ENCODE measurements around the gene DAB1.
"Not testable (repeated sequence)": the region's sequence is repeated elsewhere in the genome, so short reads cannot be mapped to it uniquely, and the experiment has no call there.

Gene DAB1

DNA sequence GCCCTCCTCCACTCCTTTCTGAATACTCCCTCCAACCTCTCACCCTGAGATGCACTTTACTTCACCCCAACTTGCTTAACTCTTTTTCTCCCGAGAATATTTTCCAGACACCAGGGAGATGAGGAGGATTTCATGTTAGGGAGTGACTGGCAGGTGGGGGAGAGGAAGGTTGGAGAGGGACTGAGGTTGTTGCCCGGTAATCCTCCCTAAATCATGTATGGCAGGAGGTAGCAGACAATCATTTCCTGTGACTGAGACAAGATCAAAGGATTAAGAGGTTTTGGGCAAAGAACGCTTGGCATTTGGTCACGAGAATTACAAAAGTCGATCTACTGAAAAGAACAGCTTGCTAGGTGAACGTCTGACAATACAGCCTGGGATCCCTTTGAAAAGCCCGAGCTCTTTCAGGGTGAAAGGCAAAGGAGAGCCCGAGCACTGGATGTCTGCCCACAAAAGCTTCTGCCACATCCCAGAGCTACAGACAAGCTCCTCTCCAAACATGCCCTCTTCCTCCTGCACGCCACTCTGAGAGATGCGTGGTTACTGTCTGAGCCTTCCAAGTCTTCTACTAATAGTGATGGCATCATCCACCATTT lies 154.1 kb downstream of the DAB1 start:
- DNase-seq, result no peak

DNA sequence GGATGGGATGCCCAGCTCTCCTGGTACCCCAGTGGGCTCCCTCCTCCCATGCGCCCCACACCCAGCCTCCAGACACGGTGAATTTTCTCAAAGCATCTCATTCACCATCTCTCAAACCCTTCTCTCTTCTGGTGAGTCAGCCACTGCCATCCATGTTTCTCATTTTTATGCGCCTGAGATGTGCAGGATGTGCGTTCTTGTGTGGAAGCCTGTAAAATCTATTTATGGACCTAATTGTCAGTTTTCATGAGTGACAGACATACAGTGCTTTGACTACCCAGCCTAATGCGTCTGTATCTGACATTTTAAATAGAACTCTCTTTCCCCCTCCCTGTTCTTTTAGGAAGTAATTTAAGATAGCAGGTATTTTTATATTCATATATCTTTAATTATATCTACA lies 158.8 kb downstream of the DAB1 start:
- no peak for DNase-seq

DNA sequence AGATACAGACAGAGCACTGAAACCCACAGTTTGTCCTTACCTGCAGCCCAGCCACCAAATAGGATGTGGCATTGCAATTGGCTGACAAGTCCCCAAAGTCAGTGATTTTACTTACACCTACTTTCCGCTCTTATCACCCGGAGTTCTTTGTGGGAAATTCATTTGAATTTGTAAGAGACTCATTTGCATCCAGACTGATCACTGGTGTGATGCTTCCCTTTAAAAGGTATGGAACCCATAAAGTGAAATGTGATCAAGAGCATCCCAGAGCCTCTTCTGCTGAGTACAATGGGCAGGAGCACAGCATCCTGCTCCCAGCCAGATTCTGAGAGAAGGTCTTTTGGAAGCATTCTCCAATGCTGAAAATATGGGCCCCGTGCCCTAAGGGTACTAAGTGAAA lies 161.4 kb downstream of the DAB1 start:
- no peak for DNase-seq

DNA sequence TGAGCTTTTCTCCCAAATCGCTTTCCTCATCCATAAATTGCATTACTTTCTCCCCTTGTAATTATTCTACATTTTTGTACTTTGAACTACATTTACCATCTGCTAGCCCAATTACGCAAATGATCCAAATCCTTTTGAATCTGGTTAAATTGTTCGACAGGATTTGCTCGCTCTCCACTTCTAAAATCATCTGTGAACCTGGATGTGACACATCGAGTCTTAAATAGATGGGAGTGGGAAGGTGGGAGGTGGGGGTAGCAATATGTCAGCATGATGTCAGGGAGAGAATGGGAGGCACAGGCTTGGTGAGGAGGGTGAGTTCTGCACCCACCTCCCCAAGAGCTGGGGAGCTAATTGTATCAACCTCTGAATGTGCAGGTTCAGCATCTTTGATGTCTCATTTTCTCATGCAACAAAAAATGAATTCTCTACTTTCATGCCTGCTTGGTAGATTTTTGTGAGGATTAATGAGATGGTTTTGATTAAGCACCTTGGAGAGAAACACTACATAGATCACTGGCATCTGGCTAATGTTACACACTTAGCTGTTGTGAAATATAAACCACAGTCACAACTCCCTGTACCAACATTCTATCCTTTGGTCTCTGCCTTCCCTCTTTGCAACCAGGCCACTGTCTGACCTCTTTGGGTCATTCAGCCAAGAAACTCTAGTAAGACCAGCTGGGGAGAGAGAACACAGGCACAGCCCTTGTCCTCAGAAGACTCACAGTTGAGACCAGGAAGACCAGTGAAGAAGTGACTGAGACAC lies 165.1 kb downstream of the DAB1 start:
- DNase-seq, result no peak

DNA sequence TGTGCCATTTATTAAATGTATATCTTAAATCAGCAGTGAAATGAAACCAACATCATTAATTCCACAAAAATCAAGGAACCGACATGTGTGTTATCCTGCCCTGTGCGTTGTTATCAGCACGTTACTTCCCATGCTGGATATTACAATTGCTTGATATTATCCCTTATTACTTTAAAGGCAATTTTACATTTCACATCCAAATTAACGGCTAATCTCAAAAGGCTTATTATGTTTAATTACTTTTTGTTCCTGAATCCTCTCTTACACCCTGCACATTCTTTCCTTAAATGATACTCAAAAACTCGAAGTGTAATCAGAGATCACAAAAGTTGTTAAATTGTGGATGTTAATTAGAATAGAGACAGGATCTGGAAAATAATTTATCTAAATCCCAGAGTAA lies 167.9 kb downstream of the DAB1 start:
- no peak for DNase-seq

DNA sequence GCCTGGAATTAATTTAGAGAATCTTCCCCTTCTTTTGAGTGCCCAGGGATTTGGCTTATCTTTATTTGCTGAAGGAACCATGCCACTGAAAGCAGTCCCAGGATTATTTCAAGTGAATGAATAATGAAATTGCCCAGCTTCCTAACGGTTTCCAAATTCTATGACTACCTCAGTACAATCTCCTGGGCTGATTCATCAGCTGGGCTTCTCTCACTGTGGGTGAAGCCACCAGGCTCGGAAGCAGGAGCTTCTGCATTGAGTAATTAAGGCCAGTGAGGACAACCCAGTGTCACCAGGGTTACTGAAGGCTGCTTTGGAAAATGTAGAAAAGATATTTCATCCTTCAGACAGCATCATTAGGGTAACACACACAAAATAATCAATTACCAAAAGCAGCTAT lies 169.8 kb downstream of the DAB1 start:
- DNase-seq, result no peak

DNA sequence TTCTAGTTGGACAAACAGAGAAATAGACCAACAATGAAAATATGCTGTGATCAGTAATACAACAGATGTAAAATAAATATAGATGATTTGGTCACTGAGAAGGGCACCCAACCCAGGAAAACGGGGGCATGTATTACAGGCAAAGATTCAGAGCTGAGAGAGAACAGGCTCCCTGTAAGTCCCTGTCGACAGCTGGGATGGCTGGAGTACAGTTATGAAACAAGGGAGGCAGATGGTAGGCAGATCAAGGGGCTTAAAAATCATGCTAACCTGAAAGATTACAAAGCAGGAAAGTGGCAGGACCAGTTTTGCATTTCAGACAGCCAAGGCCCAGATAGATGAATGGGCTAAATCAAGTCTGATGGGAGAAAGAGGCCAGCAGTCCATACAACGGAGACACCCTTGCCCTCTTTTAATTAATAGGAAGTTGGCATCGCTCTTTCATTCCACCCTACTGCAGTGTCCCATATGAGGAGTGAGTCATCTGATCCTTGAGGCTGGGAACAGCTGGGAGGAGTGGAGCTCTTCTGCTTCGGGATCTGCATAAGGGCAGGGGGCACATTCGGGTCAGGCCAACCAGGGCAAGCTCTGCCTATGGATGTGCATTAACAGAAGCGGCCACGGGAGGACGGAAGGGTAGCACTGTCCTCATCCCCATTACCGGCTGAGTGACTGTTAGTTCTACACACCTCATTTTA lies 171.1 kb downstream of the DAB1 start:
- no peak for DNase-seq

DNA sequence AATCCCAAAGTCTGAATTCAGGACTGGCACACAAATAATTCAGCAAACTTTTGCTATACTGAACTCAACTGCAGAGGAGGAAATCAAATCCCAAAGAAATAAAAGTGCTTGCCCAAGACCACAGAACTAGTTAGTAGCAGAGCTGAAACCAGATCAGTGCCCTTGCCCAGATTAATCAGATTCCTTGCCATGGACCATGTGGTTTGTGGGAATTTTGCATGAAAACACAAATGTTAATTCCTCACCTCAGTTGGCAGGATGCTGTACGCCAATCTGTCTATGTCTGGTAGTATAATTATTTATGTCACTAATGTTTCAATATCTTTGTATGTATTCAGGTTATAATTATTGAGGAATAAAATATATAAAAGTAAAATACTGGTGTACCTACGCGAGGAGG lies 173.8 kb downstream of the DAB1 start:
- no peak for DNase-seq

DNA sequence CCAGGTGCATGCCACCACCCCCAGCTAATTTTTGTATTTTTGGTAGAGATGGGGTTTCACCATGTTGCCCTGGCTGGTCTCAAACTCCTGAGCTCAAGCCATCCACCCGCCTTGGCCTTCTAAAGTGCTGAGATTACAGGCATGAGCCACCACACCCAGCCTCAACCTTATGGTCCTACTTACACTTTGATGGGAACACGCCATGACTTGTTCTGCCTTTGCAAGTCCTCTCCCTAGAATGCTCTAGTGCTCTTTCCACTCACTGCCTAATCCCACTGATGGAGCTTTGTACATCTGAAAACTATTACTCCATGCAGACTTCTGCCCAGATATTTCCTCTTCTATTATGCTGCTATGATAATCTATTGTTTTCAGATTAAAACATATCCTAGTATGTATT lies 174.3 kb downstream of the DAB1 start:
- DNase-seq, result no peak

DNA sequence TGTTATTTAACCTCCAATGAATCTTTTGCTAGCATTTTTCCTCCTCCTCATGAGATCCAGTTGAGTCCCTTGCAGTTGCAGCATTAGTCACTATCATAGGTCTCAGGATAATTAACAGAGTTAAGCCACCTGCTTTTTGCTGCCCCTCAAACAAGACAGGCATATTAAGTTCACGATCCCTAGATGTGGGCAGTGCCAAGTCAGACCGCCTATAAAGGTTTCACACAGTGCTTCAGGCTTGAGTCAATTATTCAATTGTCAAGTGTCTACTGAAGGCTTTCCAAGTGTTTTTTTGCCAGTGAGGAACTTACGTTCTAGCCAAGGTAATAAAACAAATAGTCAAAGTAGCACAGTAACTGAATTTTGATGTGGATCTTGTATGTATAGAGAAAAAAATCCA lies 175.0 kb downstream of the DAB1 start:
- no peak for DNase-seq

DNA sequence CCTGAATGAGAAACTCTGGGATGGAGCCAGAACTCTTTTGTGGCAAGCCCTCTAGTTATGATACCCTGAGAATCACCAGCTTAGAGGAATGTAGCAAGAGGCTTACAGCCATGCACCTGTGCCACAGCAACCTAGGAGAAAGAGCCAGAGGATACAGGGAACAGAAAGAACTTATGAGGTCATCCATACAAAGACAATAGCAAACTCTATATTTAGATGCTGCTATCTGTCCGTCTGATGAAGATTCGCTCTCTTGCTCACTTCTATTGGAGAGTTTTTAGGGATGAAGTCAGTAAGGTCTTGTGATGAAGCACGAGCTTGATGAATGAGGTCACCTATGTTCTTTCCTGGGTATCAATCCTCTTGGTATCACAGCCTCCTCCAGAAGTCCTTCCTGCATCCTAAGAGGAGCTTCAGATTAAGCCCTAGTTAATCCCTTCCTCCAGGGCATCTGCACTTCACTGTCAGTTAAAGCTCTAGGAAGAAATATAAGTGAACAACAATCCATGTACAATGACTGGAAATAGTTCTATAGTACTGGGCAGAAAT lies 185.6 kb downstream of the DAB1 start:
- DNase-seq, result no peak

DNA sequence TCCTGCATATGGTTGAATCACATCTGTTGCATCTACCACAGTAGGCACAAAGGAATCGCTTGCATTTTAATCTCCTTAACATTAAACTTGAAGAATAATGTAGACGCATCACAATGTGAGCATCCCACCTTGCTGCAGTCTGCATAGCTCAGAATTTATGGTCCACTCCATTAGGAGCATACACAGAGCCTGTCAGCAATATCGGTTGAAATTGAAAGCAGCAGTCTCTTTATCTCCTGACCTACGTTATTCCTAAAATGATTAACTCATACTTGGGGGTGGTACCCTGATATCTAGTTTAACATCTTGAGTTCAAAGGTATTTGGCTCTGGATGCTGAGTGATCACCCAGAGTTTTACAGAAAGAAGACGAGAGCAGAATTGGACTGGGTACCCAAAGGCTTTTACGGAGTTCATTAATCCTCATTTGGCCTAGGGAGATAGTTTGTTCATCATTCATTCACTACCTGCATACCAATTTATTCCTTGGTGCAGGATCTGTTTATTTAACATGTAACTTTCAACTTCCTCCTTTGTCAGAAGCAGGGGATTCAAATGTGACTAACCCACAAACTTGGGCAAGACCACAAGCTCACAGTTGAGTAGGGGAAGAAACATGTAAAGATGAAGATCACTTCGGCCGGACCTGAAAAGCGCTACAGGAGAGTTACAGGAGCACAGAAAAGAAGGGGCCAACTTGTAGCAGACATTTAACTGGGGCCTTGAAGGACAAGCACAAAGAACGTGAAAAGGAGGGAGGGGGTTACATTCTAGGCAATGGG lies 187.9 kb downstream of the DAB1 start:
- DNase-seq, result no peak

DNA sequence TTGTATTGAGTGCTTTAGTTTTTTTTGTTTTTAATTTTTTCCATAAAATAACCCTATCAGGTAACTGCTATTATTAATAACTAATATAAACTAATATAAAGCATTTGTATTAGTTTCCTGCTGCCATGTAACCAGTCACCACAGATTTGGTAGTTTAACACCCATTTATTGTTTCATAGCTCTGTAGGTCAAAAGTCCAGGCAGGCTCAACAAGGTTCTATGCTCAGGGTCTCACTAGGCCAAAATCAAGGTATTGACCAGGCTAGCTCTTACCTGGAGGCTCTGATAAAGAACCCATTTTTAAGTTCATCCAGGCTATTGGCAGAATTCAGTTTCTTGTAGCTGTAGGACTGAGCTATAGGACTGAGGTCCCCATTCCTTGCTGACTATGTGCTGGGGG lies 189.4 kb downstream of the DAB1 start:
- no peak for DNase-seq

DNA sequence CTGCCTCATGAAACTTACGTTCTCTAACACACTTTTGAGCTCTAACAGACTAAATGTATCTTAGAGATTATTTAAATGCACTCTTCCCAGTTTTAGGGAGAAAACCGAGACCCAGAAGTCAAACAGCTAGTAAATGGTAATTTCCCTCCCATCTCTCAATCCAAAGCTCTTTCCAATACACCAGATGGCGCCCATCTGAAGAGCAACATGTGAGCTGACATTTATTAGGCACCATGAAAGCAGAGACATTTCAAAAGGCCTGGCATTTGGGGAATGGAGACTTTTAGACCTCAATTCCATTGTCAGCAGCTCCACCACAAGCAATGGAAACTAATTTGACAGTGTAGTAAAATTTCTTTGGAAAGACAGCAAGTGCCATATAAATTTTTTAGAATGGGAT lies 191.4 kb downstream of the DAB1 start:
- DNase-seq, result no peak

DNA sequence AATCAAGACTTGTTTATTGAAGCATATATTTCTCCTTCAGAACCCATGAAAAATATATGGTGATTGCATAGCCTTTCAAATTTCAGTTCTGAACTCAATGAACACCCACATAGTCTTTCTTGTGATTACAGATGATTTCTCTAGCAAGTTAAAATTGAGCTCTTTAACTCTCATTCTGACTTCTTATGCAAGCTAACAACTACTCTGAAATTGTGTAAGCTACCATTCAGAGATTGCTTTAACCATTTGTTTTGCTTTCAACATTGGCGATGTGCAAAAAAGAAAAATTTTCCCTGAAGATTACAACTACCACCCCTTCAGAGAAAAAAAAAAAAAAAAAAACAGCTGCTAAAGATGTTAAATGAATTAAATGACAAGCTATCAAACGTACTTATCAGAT lies 193.9 kb downstream of the DAB1 start:
- DNase-seq, result no peak

DNA sequence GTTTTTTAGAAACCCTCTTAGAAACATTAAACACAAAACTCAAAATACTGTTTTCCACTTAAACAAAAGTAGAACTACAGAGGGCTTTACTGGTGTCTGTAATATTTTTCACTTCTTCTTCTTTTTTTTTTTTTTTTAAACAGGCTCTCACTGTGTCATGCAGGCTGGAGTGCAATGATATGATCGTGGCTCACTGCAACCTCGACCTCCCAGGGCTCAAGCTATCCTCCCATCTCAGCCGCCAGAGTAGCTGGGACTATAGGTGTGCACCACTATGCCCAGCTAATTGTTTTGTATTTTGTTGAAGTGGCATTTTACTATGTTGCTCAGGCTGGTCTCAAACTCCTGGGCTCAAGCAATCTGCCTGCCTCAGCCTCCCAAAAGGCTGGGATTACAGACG lies 194.8 kb downstream of the DAB1 start:
- DNase-seq, result no peak

DNA sequence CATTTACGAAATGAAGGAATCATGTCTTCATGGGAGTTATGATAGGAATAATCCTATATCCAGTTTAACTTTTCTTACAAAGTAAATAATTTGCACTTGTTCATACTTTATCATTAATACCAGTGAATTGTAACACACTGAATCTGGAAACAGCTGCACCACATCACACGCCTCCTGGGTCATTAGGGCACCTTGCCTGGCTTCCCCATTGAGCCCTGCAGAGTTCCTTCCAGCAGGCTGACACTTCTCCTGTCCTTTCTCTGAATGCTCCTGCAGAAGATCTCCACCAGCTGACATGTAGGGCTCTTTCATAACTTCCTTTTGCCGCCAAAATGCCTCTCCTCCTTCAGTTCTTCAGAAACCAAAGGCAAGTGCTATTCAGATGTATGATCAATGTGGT lies 201.1 kb downstream of the DAB1 start:
- DNase-seq, result no peak

DNA sequence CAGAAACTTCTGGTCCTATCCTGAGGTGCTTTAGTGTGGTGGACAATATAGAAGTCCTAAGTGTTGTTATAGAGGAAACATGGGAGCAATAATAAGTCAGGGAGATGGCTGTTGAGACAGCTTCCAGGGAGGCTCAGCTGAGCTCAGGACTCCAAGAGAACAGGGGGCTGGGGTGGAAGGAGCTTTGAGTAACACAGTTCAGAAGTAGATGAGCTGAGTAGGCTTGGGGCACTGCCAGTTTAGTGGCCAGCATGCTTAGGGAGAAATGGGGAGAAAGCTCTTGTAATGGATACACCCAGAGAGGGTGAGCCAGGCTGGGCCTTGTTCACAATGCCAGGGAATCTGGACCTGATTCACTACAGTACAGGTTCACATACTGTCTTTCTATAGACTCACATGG lies 201.6 kb downstream of the DAB1 start:
- DNase-seq, result no peak

DNA sequence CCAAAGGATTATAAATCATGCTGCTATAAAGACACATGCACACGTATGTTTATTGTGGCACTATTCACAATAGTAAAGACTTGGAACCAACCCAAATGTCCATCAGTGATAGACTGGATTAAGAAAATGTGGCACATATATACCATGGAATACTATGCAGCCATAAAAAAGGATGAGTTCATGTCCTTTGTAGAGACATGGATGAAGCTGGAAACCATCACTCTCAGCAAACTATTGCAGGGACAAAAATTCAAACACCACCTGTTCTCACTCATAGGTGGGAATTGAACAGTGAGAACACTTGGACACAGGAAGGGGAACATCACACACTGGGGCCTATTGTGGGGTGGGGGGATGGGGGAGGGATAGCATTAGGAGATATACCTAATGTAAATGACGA lies 203.0 kb downstream of the DAB1 start:
- DNase-seq, result not testable (repeated sequence)

DNA sequence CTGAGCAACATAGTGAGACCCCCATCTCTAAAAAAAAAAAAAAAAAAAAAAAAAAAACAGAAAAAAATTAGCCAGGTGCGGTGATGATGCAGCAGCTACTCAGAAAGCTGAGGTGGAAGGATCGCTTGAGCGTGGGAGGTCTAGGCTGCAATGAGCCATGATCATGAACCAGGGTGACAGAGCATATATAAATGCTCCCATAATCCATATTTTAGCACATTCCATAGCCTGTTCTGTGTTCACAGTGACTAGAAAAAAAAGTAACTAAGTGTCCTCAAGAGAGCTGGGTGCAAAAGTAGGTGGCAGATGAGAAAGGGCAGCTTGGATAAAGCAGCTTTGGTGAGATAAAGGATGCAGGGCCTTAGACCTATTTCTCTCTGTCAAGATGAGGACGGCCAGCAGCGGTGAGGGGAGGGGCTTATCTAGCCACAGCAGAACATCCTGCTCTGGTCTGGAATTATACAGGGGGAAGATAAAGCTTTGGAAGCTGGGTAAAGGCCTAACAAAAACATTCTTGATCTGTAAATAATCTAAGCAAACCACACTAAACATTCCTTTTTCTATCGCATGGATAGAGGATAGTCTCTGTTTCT lies 205.3 kb downstream of the DAB1 start:
- no peak for DNase-seq

DNA sequence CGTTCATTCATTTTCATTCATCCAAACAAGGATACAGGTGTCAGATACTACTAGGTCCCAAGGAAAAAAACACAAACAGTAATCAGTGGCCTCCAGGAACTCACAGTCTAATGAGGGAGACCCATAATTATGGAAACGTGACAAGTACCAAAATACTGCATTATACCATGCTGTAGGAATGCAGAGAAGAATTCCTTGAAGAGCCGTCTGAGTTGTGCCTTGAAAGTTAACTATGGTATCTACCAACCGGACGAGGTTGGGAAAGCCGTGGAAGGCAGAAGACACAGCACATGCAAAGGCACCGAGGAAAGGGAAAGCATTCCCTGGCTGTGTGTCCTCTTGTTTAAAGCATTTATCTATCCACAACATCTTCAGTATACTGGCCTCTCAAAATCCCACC lies 206.0 kb downstream of the DAB1 start:
- no peak for DNase-seq

DNA sequence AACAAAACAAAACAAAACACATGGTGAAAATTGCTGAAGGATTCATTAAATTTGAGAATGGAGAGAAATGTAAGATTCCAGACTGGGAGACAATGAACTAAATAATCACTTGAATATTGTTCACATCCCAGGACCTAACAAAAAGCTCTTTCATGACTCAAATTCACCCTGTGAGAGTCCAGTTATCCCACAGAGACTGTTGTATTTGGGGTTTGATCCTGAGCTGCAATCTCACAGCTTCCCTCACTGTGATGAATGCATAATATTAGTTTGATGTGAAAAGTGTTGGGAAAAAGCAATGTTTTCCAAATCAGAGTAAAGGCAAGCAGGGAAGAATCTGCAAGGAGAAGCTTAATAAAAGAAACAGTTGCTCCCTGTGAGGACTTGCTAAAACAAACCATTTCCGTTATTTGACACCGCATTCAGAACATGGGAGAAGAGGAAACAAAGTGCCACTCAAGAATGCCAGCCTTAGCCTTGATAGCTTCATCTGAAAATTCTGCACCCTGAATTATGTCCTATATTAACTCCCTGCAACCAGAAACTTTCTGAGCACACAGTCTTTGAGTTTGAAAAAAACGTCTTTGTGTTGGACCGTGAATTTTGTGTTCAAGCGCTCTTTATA lies 208.8 kb downstream of the DAB1 start:
- DNase-seq, result no peak

Measured in activated effector memory CD4-positive, alpha-beta T cell treated with anti-CD3 and anti-CD28 coated beads, Interleukin-2, amount 50 U/mL, for 16 hours (primary cell).